HepG2 (cell line): ENCODE measurements around the gene HOXA7. TPM values are rescaled to one million over a fixed set of nuclear protein-coding genes. Genes with fewer than 3 reads are reported as not detected.

Experiments
- ISL2 ChIP-seq: sonication (generic); formaldehyde crosslinking; IDR thresholded peaks from 2 replicates; pipeline ENCODE4 v1.5.0; 2020; ENCODE audit warnings: missing genetic modification reagents
- MAFF ChIP-seq: IDR thresholded peaks from 2 replicates; pipeline ENCODE4 v1.6.1; 2011; ENCODE audit warnings: low read depth, low read length, improper control_type of control experiment
- MTF1 ChIP-seq: sonication (generic); formaldehyde crosslinking; IDR thresholded peaks from 2 replicates; pipeline ENCODE4 v1.5.0; 2020; ENCODE audit warnings: missing genetic modification reagents
- MXD4 ChIP-seq: IDR thresholded peaks from 2 replicates; pipeline ENCODE4 v1.6.1; 2016; ENCODE audit warnings: mild to moderate bottlenecking, missing biosample characterization, missing genetic modification reagents
- RBFOX2 ChIP-seq: fragments of 200-400 bp; formaldehyde crosslinking; IDR thresholded peaks from 2 replicates; pipeline ENCODE4 v1.6.1; 2017; ENCODE audit warnings: low read depth, mild to moderate bottlenecking, low read length
- REXO4 ChIP-seq: sonication (generic); formaldehyde crosslinking; IDR thresholded peaks from 2 replicates; pipeline ENCODE4 v1.8.0; 2022; ENCODE audit warnings: missing genetic modification reagents, mild to moderate bottlenecking, borderline replicate concordance
- SP140L ChIP-seq: sonication (generic); formaldehyde crosslinking; IDR thresholded peaks from 2 replicates; pipeline ENCODE4 v1.4.0; 2020; ENCODE audit warnings: missing genetic modification reagents, borderline replicate concordance
- TMF1 ChIP-seq: sonication (generic); formaldehyde crosslinking; IDR thresholded peaks from 2 replicates; pipeline ENCODE4 v1.8.1; 2022; ENCODE audit warnings: low read depth, missing genetic modification reagents
- ZMAT3 ChIP-seq: sonication (generic); formaldehyde crosslinking; conservative IDR thresholded peaks from 2 replicates; pipeline ENCODE4 v1.7.0; 2021; ENCODE audit warnings: missing genetic modification reagents
- ZNF230 ChIP-seq: sonication (generic); formaldehyde crosslinking; IDR thresholded peaks from 2 replicates; pipeline ENCODE4 v1.4.0; 2020; ENCODE audit warnings: mild to moderate bottlenecking, missing genetic modification reagents
- ZNF441 ChIP-seq: sonication (generic); formaldehyde crosslinking; IDR thresholded peaks from 2 replicates; pipeline ENCODE4 v1.7.0; 2021; ENCODE audit warnings: missing genetic modification reagents, borderline replicate concordance
- ZNF484 ChIP-seq: sonication (generic); formaldehyde crosslinking; IDR thresholded peaks from 2 replicates; pipeline ENCODE4 v1.5.1; 2020; ENCODE audit warnings: mild to moderate bottlenecking, low read depth, missing genetic modification reagents, borderline replicate concordance
- ZNF614 ChIP-seq: IDR thresholded peaks from 2 replicates; pipeline ENCODE4 v1.6.1; 2018; ENCODE audit warnings: missing biosample characterization, missing genetic modification reagents, inconsistent platforms, borderline replicate concordance
- ZNF883 ChIP-seq: sonication (generic); formaldehyde crosslinking; IDR thresholded peaks from 2 replicates; pipeline ENCODE4 v1.5.1; 2020; ENCODE audit warnings: mild to moderate bottlenecking, missing genetic modification reagents; ENCODE audit errors: not compliant biosample characterization
- ZSCAN21 ChIP-seq: sonication (generic); formaldehyde crosslinking; IDR thresholded peaks from 2 replicates; pipeline ENCODE4 v1.8.0; 2022; ENCODE audit warnings: mild to moderate bottlenecking, missing genetic modification reagents, moderate library complexity, borderline replicate concordance
- polyA plus RNA-seq, 8 experiments: library from polyadenylated mRNA; depleted of rRNA in 3 of 8; stranded (reverse) in 7 of 8; unstranded in 1 of 8; fragments of >200 nt; fragmentation: Illumina TruSeq in 4 of 8; extraction: Trizol in 4 of 8; gene quantifications; 2 replicates each; pipeline versions ENCODE4 v1.2.1 to v1.2.3, GENCODE V29; 2011 to 2016; ENCODE audit warnings: low read depth in 4 of 8, missing spikeins in 1 of 8, mixed read lengths in 1 of 8; ENCODE audit not compliant: insufficient read depth in 1 of 8
- total RNA-seq, 5 experiments: library from RNA; depleted of rRNA; stranded (reverse); fragments of >200 nt; fragmentation: Illumina TruSeq; extraction: Trizol; gene quantifications; 2 replicates each; pipeline ENCODE4 v1.2.3, GENCODE V29; 2016; ENCODE audit warnings: low read depth in 1 of 5
- TF ChIP-seq, protein P1 (sequence below): sonication (generic); formaldehyde crosslinking; IDR thresholded peaks from 2 replicates; pipeline ENCODE4 v1.5.0; 2020; ENCODE audit warnings: mild to moderate bottlenecking, missing genetic modification reagents
- TF ChIP-seq, protein P2 (sequence below): sonication (generic); formaldehyde crosslinking; IDR thresholded peaks from 2 replicates; pipeline ENCODE4 v1.4.0; 2020; ENCODE audit warnings: mild to moderate bottlenecking, low read depth, missing genetic modification reagents
- TF ChIP-seq, protein P3 (sequence below): sonication (generic); formaldehyde crosslinking; IDR thresholded peaks from 2 replicates; pipeline ENCODE4 v1.5.1; 2020; ENCODE audit warnings: mild to moderate bottlenecking, missing genetic modification reagents, moderate library complexity
- TF ChIP-seq, protein P4 (sequence below): sonication (generic); formaldehyde crosslinking; IDR thresholded peaks from 2 replicates; pipeline ENCODE4 v1.4.0; 2020; ENCODE audit warnings: missing genetic modification reagents, borderline replicate concordance

Gene HOXA7
- total and polyA plus RNA-seq, 2 of the 13 experiments (the other 11 are each of a cell fraction or from before 2014, with no cell fraction given): 0.05 TPM; not detected in 1

DNA sequence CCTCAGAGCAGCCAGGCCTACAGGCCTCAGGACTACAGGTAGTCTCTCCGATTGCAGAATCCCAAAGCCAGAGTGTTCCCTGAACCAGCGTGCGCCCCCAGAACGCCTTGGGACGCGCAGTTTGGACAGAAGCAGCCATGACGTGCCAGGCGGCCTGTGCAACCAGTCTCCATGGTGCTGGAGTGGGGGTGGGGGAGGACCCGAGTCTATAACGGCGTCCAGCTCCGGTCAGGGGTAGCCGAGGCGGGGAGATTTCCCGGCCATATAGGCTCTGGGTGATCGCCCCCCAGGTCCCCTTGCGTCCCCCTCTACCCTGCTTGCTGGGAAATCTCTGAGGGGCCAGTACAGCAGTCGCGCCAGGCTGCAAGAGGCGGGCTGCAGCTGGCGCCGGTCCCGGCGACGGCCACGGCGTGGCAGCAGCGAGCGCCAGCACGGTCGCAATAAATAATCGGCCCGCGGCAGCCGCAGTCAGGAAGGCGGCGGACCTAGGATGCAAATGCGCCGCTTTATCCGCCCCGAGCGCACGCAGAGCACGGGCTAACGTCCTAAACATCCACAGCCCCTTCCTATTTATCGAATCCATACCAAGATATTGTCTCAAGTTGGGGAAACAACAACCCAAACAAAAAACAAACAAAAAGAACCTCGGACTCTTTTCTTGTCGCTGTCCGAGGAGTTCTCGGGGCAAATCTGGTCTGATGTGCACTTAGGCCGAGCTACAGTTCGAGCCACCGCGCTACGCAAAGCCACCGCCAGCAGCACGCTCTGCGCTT is 5.7 kb downstream of the HOXA7 start (continued):
- TF ChIP-seq, protein P1, sequence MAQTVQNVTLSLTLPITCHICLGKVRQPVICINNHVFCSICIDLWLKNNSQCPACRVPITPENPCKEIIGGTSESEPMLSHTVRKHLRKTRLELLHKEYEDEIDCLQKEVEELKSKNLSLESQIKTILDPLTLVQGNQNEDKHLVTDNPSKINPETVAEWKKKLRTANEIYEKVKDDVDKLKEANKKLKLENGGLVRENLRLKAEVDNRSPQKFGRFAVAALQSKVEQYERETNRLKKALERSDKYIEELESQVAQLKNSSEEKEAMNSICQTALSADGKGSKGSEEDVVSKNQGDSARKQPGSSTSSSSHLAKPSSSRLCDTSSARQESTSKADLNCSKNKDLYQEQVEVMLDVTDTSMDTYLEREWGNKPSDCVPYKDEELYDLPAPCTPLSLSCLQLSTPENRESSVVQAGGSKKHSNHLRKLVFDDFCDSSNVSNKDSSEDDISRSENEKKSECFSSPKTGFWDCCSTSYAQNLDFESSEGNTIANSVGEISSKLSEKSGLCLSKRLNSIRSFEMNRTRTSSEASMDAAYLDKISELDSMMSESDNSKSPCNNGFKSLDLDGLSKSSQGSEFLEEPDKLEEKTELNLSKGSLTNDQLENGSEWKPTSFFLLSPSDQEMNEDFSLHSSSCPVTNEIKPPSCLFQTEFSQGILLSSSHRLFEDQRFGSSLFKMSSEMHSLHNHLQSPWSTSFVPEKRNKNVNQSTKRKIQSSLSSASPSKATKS (CRISPR knock-in tag): no peak
- TF ChIP-seq ZNF883 (CRISPR knock-in tag) (peak; percentile 52), ZNF484 (no peak), ISL2 (CRISPR knock-in tag) (no peak; the same call in 1 of the 2 replicates), ZNF230 (CRISPR knock-in tag) (no peak), TMF1 (CRISPR knock-in tag) (no peak; the same call in 1 of the 2 replicates), ZNF614 (CRISPR knock-in tag) (no peak), MXD4 (no peak), MTF1 (CRISPR knock-in tag) (no peak), RBFOX2 (peak; percentile 64), ZNF441 (CRISPR knock-in tag) (no peak), REXO4 (CRISPR knock-in tag) (no peak), ZSCAN21 (0 out of 2 replicates have a peak, but pooled peaks have one; percentile 68), SP140L (CRISPR knock-in tag) (no peak), ZMAT3 (CRISPR knock-in tag) (peak; percentile 65; the same call in 1 of the 2 replicates), MAFF (no peak)
- TF ChIP-seq, protein P2, sequence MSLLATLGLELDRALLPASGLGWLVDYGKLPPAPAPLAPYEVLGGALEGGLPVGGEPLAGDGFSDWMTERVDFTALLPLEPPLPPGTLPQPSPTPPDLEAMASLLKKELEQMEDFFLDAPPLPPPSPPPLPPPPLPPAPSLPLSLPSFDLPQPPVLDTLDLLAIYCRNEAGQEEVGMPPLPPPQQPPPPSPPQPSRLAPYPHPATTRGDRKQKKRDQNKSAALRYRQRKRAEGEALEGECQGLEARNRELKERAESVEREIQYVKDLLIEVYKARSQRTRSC: no peak
- TF ChIP-seq, protein P3, sequence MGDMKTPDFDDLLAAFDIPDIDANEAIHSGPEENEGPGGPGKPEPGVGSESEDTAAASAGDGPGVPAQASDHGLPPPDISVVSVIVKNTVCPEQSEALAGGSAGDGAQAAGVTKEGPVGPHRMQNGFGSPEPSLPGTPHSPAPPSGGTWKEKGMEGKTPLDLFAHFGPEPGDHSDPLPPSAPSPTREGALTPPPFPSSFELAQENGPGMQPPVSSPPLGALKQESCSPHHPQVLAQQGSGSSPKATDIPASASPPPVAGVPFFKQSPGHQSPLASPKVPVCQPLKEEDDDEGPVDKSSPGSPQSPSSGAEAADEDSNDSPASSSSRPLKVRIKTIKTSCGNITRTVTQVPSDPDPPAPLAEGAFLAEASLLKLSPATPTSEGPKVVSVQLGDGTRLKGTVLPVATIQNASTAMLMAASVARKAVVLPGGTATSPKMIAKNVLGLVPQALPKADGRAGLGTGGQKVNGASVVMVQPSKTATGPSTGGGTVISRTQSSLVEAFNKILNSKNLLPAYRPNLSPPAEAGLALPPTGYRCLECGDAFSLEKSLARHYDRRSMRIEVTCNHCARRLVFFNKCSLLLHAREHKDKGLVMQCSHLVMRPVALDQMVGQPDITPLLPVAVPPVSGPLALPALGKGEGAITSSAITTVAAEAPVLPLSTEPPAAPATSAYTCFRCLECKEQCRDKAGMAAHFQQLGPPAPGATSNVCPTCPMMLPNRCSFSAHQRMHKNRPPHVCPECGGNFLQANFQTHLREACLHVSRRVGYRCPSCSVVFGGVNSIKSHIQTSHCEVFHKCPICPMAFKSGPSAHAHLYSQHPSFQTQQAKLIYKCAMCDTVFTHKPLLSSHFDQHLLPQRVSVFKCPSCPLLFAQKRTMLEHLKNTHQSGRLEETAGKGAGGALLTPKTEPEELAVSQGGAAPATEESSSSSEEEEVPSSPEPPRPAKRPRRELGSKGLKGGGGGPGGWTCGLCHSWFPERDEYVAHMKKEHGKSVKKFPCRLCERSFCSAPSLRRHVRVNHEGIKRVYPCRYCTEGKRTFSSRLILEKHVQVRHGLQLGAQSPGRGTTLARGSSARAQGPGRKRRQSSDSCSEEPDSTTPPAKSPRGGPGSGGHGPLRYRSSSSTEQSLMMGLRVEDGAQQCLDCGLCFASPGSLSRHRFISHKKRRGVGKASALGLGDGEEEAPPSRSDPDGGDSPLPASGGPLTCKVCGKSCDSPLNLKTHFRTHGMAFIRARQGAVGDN (CRISPR knock-in tag): peak; percentile 90
- TF ChIP-seq, protein P4, sequence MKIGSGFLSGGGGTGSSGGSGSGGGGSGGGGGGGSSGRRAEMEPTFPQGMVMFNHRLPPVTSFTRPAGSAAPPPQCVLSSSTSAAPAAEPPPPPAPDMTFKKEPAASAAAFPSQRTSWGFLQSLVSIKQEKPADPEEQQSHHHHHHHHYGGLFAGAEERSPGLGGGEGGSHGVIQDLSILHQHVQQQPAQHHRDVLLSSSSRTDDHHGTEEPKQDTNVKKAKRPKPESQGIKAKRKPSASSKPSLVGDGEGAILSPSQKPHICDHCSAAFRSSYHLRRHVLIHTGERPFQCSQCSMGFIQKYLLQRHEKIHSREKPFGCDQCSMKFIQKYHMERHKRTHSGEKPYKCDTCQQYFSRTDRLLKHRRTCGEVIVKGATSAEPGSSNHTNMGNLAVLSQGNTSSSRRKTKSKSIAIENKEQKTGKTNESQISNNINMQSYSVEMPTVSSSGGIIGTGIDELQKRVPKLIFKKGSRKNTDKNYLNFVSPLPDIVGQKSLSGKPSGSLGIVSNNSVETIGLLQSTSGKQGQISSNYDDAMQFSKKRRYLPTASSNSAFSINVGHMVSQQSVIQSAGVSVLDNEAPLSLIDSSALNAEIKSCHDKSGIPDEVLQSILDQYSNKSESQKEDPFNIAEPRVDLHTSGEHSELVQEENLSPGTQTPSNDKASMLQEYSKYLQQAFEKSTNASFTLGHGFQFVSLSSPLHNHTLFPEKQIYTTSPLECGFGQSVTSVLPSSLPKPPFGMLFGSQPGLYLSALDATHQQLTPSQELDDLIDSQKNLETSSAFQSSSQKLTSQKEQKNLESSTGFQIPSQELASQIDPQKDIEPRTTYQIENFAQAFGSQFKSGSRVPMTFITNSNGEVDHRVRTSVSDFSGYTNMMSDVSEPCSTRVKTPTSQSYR (CRISPR knock-in tag): peak; percentile 84; the same call in 1 of the 2 replicates
